ENCODE measurements around the gene ANKRD6.
A peak's percentile ranks its signal among the peaks of the same experiment; 100 is the strongest.

ANKRD6 gene

GRCh38 chr6:89413006-89413400 is 19.9 kb upstream of the ANKRD6 start:
- DNase-seq (ENCODE audit: low read depth in 3 of 3), result no peak

GRCh38 chr6:89414215-89414614 is 18.7 kb upstream of the ANKRD6 start:
- DNase-seq (ENCODE audit: low read depth in 3 of 3), result no peak

- no peak for DNase-seq (ENCODE audit: low read depth in 3 of 3)
Observed at GRCh38 chr6:89415185-89415584, 17.8 kb upstream of the ANKRD6 start.

GRCh38 chr6:89416796-89417195 is 16.2 kb upstream of the ANKRD6 start:
- DNase-seq (ENCODE audit: low read depth in 3 of 3), result no peak

- no peak for DNase-seq (ENCODE audit: low read depth in 3 of 3)
Observed at GRCh38 chr6:89430201-89430962, 2.6 kb upstream of the ANKRD6 start.

- DNase-seq (ENCODE audit: low read depth in 3 of 3), result peak in 2 of 3 experiments; percentile 5 to 12
Observed at GRCh38 chr6:89433252-89434149, 549 bp downstream of the ANKRD6 start.

- no peak for DNase-seq (ENCODE audit: low read depth in 3 of 3)
Observed at GRCh38 chr6:89434150-89434499, 1.2 kb downstream of the ANKRD6 start.

GRCh38 chr6:89434954-89435353 is 2.0 kb downstream of the ANKRD6 start:
- no peak for DNase-seq (ENCODE audit: low read depth in 3 of 3)

- no peak for DNase-seq (ENCODE audit: low read depth in 3 of 3)
Observed at GRCh38 chr6:89436226-89436625, 3.3 kb downstream of the ANKRD6 start.

GRCh38 chr6:89438248-89438647 is 5.3 kb downstream of the ANKRD6 start:
- no peak for DNase-seq (ENCODE audit: low read depth in 3 of 3)

- DNase-seq (ENCODE audit: low read depth in 3 of 3), result no peak
Observed at GRCh38 chr6:89439014-89439413, 6.1 kb downstream of the ANKRD6 start.

GRCh38 chr6:89440200-89440599 is 7.2 kb downstream of the ANKRD6 start:
- DNase-seq (ENCODE audit: low read depth in 3 of 3), result no peak

- DNase-seq (ENCODE audit: low read depth in 3 of 3), result no peak
Observed at GRCh38 chr6:89443658-89444057, 10.7 kb downstream of the ANKRD6 start.

- no peak for DNase-seq (ENCODE audit: low read depth in 3 of 3)
Observed at GRCh38 chr6:89449193-89449592, 16.2 kb downstream of the ANKRD6 start.

- no peak for DNase-seq (ENCODE audit: low read depth in 3 of 3)
Observed at GRCh38 chr6:89452281-89452680, 19.3 kb downstream of the ANKRD6 start.

- no peak for DNase-seq (ENCODE audit: low read depth in 3 of 3)
Observed at GRCh38 chr6:89454300-89454699, 21.3 kb downstream of the ANKRD6 start.

GRCh38 chr6:89458704-89459103 is 25.8 kb downstream of the ANKRD6 start:
- no peak for DNase-seq (ENCODE audit: low read depth in 3 of 3)

GRCh38 chr6:89459501-89459900 is 26.5 kb downstream of the ANKRD6 start:
- DNase-seq (ENCODE audit: low read depth in 3 of 3), result no peak

GRCh38 chr6:89460713-89461112 is 27.8 kb downstream of the ANKRD6 start:
- DNase-seq (ENCODE audit: low read depth in 3 of 3), result no peak

GRCh38 chr6:89462503-89462902 is 29.6 kb downstream of the ANKRD6 start:
- DNase-seq (ENCODE audit: low read depth in 3 of 3), result no peak

- DNase-seq (ENCODE audit: low read depth in 3 of 3), result no peak
Observed at GRCh38 chr6:89464295-89464694, 31.3 kb downstream of the ANKRD6 start.

- no peak for DNase-seq (ENCODE audit: low read depth in 3 of 3)
Observed at GRCh38 chr6:89467437-89467836, 34.5 kb downstream of the ANKRD6 start.

- no peak for DNase-seq (ENCODE audit: low read depth in 3 of 3)
Observed at GRCh38 chr6:89468998-89469397, 36.0 kb downstream of the ANKRD6 start.

All from stimulated activated CD4-positive, alpha-beta T cell treated with anti-CD3 and anti-CD28 coated beads, TNF-alpha, amount 100 ng/mL, for 4 hours (primary cell).